GM21619 (cell line): ENCODE data around the gene SPON1.
"Not testable (repeated sequence)": the region's sequence is repeated elsewhere in the genome, so short reads cannot be mapped to it uniquely, and the experiment has no call there.

Experiments
- ATAC-seq: cut with Tn5 transposase; IDR thresholded peaks from one replicate; pipeline ENCODE4 v1.9.1; 2021; ENCODE audit not compliant: unreplicated experiment

SPON1 gene

GRCh38 chr11:13974631-13975030 lies 12.1 kb downstream of the SPON1 start:
- no peak for ATAC-seq

DNA sequence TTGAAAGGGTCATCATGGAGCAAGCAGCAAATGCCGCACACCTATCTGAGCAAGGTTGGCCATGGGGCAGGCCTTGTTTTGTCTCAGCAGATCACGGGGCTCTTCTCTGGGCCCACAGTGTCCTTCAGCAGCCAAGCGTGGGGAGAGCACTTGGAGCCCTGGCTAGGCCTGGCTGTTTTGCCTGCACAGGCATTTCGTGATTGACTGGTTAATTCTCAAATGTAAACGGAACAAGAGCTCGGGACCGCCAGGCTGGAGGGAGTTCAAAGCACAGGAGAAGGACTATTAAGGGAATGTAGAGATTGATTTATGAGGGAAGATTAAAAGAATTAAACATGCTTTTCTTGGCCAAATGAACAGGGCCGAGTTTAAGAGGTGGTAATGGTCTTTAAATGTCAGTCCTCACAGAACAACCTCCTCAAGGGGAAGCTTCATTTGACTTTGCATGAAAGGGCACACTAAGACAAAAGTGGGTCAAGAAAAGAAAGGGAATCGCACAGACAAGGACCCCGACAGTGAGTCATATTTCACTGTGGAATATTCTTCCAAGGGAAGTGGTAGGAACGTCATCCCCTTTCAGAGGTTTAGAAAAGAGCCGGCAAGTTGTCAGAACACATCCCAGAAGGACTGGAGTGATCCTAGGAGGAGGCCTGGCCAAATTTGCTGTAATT lies 20.7 kb downstream of the SPON1 start:
- ATAC-seq = no peak

DNA sequence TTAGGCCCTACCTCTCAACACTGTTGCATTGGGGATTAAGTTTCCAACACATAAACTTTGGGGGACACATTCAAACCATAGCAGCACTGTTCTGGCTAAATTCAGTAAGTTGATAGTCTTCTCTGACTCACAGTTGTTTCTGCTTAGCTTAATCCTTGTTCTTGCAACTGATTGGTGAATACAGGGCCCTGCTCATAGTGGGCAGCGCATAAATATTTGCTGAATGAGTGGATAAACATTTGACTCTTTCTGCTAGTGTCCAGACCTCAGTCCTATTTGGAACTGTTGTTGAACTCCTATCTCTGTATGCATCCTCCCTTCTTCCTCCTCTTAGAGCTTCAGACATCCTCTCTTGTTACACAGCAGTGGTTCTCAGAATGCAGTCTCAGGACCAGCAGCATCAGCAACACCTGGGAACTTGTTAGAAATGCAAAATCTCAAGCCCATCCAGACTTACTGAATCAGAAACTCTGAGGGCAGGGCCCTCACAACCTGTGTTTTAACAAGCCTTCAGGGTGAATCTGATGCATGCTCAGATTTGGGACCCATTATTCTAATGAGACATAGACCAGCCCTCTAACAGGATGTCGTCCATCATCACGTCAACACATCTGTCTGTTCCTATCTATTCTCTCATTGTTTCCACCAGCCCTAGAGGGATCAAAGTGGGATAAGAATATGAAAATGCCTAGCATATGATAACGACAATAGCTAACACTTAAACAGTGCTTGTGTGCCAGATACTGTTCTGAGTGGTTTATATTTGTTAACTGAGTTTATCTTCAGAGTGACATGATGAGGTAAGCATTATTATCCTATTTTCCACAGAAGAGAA lies 22.3 kb downstream of the SPON1 start:
- no peak for ATAC-seq

DNA sequence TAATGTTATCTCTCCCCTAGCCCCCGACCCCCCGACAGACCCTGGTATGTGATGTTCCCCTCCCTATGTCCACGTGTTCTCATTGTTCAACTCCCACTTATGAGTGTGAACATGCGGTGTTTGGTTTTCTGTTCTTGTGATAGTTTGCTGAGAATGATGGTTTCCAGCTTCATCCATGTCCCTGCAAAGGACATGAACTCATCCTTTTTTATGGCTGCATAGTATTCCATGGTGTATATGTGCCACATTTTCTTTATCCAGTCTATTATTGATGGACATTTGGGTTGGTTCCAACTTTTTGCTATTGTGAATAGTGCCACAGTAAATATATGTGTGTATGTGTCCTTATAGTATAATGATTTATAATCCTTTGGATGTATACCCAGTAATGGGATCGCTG lies 24.2 kb downstream of the SPON1 start:
- ATAC-seq = not testable (repeated sequence)

- not testable (repeated sequence) for ATAC-seq
These were observed 29.8 kb downstream of the SPON1 start for GRCh38 chr11:13992158-13992856.

GRCh38 chr11:13993096-13993765 lies 30.7 kb downstream of the SPON1 start:
- no peak for ATAC-seq

- no peak for ATAC-seq
These were observed 35.4 kb downstream of the SPON1 start for GRCh38 chr11:13997881-13998280.

GRCh38 chr11:13999704-14000103 lies 37.2 kb downstream of the SPON1 start:
- ATAC-seq = no peak

DNA sequence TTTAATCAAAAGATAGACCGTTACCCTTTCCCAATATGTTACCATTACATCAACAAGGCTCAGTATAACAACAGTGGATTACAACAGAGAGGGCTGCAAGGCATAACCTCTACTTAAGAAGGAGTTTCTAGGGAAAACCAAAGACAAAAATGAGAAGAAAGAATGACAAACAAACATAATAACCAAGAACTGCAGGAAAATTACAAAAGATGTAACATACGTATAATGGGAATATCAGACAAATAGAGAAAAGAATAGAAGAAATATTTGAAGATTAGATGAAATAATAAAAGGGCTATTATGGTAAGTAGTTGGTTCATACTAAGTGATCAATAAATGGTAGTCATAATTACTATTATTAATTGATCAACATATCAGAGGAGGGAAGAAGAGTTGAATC lies 39.1 kb downstream of the SPON1 start:
- no peak for ATAC-seq

DNA sequence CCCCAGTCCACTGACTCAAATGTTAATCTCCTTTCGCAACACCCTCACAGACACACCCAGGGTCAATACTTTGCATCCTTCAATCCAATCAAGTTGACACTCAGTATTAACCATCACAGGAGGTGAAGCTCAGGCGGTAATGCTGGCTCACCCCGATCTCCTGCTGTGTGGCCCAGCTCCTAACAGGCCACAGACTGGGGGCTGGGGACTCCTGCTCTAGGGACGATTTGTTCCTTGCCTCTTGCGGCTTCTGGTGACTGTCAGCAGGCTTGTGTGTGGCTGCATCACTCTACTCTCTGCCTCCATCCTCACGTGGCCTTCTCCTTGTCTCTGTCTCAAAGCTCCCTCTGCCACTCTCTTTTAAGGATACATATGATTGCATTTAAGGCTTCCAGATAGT lies 45.0 kb downstream of the SPON1 start:
- ATAC-seq = no peak

DNA sequence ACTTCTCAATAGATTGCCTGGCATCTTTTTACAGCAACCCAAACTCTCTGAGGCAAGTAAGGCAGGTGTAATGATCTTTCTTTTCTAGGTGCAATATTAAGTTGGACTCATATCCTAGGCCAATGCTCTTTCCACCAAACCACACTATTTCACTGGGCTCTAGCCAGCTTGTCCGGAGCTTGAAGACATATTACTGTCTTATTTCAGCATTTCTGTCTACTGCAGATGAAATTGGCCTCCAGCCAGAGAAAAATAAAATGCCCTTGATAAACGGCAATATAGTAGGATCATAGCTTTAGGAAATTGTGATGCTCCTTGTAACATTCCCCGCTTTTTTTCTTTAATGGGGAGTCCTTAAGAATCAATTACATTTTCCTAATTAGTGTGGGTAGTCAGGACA lies 48.1 kb downstream of the SPON1 start:
- no peak for ATAC-seq

DNA sequence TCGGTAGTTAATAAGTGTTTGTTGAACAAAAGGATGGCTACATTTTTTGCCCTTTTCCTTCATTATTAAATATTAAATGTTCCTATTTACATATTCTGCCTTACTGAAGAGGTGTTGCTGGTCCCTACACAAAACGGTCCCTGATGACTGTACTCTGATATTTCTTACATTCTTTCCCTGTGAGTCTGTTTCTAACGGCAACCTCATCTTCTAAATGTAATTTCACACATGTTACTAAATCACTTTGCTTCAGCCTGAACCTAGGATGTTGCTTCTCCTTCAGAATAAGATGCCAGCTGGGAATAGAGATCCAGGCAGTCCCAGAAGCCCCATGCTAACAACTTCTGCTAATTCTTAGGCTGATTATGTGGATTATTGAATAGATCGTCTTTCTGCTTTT lies 50.3 kb downstream of the SPON1 start:
- ATAC-seq = no peak

DNA sequence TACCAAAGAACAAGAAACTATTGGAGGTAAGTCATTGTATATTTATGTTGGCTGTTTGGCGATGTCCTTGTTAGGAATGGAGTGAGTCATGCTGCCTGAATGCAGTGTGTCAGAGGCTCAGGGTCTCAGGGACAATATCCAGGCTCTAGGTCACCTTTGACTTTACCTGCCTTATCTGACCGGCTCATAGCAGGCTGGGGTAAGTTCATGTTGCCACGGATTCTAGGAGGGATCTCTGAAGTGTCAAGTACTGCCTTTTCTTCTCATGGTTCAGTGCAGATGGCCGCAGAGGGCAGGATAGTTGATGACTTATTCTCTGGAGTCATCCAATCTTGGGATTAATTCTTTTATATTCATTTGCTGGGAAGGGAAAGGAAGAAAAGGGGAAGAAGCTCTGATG lies 53.2 kb downstream of the SPON1 start:
- ATAC-seq = no peak

- ATAC-seq = no peak
These were observed 55.9 kb downstream of the SPON1 start for GRCh38 chr11:14018441-14018840.

DNA sequence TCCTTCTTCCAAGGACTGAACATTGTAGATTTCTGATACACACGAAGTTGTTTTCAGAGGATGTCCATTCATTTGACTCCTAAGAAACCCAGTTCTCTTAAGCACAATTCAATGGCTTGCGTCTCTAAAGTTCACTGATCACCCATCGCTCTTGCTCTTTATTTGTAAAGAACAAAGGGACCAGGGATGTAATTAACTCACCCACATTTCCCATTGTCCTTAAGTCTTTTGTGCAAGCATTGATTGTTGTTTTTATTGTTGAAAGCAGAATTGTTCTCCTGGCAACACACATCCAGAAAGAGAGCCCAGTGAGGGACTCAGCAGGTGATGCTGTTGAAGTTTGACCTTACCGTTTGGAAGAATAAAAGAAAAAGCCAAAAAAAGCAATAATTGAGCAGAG lies 59.2 kb downstream of the SPON1 start:
- no peak for ATAC-seq

- ATAC-seq = no peak
These were observed 59.7 kb downstream of the SPON1 start for GRCh38 chr11:14022251-14022650.

DNA sequence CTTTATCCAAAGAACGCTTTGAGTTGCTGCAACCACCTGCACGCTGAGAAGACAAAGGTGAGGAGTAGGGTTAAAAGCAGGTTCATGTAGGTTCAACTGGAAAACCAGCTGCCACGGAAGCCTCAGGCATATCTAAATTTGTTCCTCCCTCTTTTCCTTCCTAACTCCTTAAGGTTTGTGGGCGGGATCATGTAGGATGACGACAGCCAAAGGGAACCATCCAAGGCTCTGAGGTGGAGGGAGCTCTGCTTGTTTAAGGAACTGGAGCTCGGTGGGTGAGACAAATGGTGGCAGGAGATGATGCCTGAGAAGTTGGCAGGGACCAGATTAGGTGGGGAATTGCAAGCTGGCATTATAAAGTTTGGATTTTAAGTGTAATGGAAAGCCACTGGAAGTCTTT lies 60.3 kb downstream of the SPON1 start:
- ATAC-seq = no peak

DNA sequence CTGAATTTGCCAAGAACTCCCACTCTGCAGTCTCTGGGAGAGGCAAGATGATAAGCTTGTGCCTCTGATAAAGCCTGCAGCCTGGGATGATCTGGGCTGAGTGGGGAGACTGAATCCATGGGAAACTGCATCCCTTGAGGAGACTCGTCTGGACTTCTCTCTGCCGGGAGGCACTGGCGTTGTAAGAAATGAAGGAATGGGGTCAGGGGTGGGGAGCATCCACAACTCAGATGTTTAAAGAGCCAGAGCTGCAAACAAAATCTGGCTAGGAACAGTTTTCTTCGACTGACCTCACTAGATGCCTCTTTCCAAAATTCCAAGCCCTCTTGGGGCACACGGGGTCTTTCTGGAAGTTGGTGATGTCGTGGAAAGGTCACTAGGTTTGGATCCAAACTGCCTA lies 64.4 kb downstream of the SPON1 start:
- ATAC-seq = no peak

DNA sequence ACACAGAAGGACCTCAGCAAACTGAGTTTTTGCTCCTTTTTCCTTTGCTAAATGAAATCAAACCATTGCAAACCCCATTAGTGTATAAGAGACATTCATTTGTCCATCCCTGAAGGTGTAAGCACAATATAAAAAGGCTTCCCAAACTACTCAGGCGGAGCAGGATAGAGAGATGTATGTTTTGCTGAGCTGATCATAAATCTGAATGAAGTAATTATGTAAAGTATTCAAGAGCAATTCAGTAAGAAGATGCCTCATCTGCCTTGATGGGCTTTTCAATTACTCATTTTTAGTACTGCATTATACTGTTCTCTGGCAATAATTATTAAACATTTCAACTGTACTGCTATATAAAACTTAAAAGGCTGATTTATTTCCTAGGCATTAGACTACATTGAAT lies 65.0 kb downstream of the SPON1 start:
- no peak for ATAC-seq

DNA sequence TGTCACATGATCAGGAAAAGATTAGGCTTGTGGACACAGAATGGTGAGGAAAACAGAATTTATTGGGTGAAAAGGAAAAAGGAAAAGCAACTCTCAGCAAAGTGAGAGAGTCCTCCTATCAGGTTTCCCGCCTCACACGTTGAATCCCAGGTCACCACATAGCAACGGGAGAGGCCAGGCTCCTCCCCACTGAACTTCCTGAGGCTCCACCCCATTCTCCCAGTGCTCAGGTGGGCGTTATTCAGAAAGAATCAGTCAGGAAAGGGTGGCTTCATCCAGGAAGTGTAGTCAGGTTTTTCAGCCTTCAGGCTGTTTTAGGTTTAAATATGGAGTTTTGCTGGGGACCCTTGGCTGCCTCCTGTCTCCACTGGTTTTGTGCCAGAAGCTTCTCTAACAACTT lies 66.9 kb downstream of the SPON1 start:
- ATAC-seq = no peak
